Measurements from ENCODE around the gene KANSL1. TPM values are rescaled to one million over a fixed set of nuclear protein-coding genes. Genes with fewer than 3 reads are reported as not detected.
A peak's percentile ranks its signal among the peaks of the same experiment; 100 is the strongest.

KANSL1 gene
- total RNA-seq, 1 donor from 2014 or later: 152 TPM

GRCh38 chr17:46039592-46040186 lies 153.5 kb downstream of the KANSL1 start:
- DNase-seq (no peak), ATAC-seq (ENCODE audit: low read depth) (no peak)
- ChIA-PET CTCF (interaction anchor here (1.2 kb wide), 1 partner anchor 36 kb away, joined by 3 read pairs; no protein-coding TSS in a partner anchor), POLR2A (interaction anchor here (0.5 kb wide), 1 partner anchor 10 kb away, joined by 5 read pairs; no protein-coding TSS in a partner anchor)
- H3K36me3 Mint-ChIP-seq (ENCODE audit: low read depth): peaks cover 86% of the 10 kb centered on the region
- H3K4me3 Mint-ChIP-seq: no peak overlapping the region
- intact Hi-C loops (cut with micrococcal nuclease): no loop called here
- no peaks in the 10 kb centered on the region for H3K27me3 Mint-ChIP-seq
- peaks cover 9% of the 10 kb centered on the region for H3K4me1 Mint-ChIP-seq
- no peaks in the 10 kb centered on the region for H3K9me3 Mint-ChIP-seq
- H3K27ac Mint-ChIP-seq: peak overlapping the region; percentile 14
- TF ChIP-seq, protein P1, sequence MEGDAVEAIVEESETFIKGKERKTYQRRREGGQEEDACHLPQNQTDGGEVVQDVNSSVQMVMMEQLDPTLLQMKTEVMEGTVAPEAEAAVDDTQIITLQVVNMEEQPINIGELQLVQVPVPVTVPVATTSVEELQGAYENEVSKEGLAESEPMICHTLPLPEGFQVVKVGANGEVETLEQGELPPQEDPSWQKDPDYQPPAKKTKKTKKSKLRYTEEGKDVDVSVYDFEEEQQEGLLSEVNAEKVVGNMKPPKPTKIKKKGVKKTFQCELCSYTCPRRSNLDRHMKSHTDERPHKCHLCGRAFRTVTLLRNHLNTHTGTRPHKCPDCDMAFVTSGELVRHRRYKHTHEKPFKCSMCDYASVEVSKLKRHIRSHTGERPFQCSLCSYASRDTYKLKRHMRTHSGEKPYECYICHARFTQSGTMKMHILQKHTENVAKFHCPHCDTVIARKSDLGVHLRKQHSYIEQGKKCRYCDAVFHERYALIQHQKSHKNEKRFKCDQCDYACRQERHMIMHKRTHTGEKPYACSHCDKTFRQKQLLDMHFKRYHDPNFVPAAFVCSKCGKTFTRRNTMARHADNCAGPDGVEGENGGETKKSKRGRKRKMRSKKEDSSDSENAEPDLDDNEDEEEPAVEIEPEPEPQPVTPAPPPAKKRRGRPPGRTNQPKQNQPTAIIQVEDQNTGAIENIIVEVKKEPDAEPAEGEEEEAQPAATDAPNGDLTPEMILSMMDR (IDR thresholded peaks at IDR 0.05): no peak

DNA sequence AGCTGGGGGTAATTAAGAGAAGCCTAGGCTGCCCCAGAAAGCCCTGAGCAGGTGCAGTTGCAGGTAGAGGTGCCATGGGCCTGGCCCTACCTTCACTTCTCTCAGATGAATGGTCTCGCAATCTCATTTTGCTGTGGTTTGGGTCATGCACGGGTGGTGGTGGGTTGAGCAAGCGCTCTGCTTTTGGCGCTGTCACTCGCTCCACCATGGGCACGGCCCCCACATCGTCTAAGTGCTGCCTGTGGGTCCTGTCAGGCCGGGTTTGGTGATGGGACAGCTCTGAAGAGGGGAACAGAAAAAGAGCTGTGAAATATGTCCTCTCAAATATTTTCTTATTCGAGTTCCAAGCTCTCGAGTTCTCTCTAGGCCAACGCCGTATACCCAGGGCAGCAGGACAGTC lies 154.3 kb downstream of the KANSL1 start:
- TF ChIP-seq, protein P1 (IDR thresholded peaks at IDR 0.05): no peak
- ATAC-seq (ENCODE audit: low read depth) (no peak), DNase-seq (no peak)
- H3K27ac Mint-ChIP-seq: no peak overlapping the region
- H3K9me3 Mint-ChIP-seq: no peaks in the 10 kb centered on the region
- POLR2A ChIA-PET: no interaction called here
- H3K4me1 Mint-ChIP-seq: peaks cover 7% of the 10 kb centered on the region
- no peaks in the 10 kb centered on the region for H3K27me3 Mint-ChIP-seq
- intact Hi-C loops (cut with micrococcal nuclease): no loop called here
- peaks cover 87% of the 10 kb centered on the region for H3K36me3 Mint-ChIP-seq (ENCODE audit: low read depth)
- CTCF ChIA-PET: interaction anchor here (1.4 to 1.5 kb wide), 2 partner anchors 35 to 174 kb away, joined by 5 read pairs; no protein-coding TSS in a partner anchor
- H3K4me3 Mint-ChIP-seq: no peak overlapping the region

GRCh38 chr17:46038414-46038813 lies 154.8 kb downstream of the KANSL1 start:
- POLR2A ChIA-PET: interaction anchor here (0.6 kb wide), 1 partner anchor 18 kb away, joined by 5 read pairs; no protein-coding TSS in a partner anchor
- H3K36me3 Mint-ChIP-seq (ENCODE audit: low read depth): peaks cover 86% of the 10 kb centered on the region
- intact Hi-C loops (cut with micrococcal nuclease): no loop called here
- no peaks in the 10 kb centered on the region for H3K9me3 Mint-ChIP-seq
- peaks cover 7% of the 10 kb centered on the region for H3K4me1 Mint-ChIP-seq
- TF ChIP-seq, protein P1 (IDR thresholded peaks at IDR 0.05): no peak
- H3K27me3 Mint-ChIP-seq: no peaks in the 10 kb centered on the region
- ATAC-seq (ENCODE audit: low read depth) (no peak), DNase-seq (no peak)
- CTCF ChIA-PET: interaction anchor here (1.1 to 1.5 kb wide), 3 partner anchors 11 to 174 kb away, joined by 3 to 5 read pairs (median 5); no protein-coding TSS in a partner anchor
- H3K27ac Mint-ChIP-seq: no peak overlapping the region
- H3K4me3 Mint-ChIP-seq: no peak overlapping the region

GRCh38 chr17:46037722-46038255 lies 155.4 kb downstream of the KANSL1 start:
- TF ChIP-seq, protein P1 (IDR thresholded peaks at IDR 0.05): no peak
- POLR2A ChIA-PET: interaction anchor here (0.6 kb wide), 1 partner anchor 17 kb away, joined by 5 read pairs; no protein-coding TSS in a partner anchor
- CTCF ChIA-PET: interaction anchor here (1.1 to 2.2 kb wide), 4 partner anchors 10 to 175 kb away, joined by 3 to 6 read pairs (median 5); no protein-coding TSS in a partner anchor
- Mint-ChIP-seq H3K4me3 (no peak overlapping the region), H3K27ac (no peak overlapping the region), H3K27me3 (no peaks in the 10 kb centered on the region), H3K9me3 (no peaks in the 10 kb centered on the region), H3K36me3 (ENCODE audit: low read depth) (peaks cover 86% of the 10 kb centered on the region), H3K4me1 (peaks cover 7% of the 10 kb centered on the region)
- intact Hi-C loops (cut with micrococcal nuclease): no loop called here
- no peak for ATAC-seq (ENCODE audit: low read depth)
- no peak for DNase-seq

- POLR2A ChIA-PET: interaction anchor here (0.6 kb wide), 1 partner anchor 455 kb away, joined by 3 read pairs; no protein-coding TSS in a partner anchor
- no peak overlapping the region for H3K27ac Mint-ChIP-seq
- peaks cover 93% of the 10 kb centered on the region for H3K36me3 Mint-ChIP-seq (ENCODE audit: low read depth)
- no peak overlapping the region for H3K4me3 Mint-ChIP-seq
- no peak for DNase-seq
- H3K27me3 Mint-ChIP-seq: no peaks in the 10 kb centered on the region
- intact Hi-C loops (cut with micrococcal nuclease): no loop called here
- CTCF ChIA-PET: interaction anchor here (2.2 kb wide), 1 partner anchor 176 kb away, joined by 6 read pairs; no protein-coding TSS in a partner anchor
- ATAC-seq (ENCODE audit: low read depth): no peak
- H3K4me1 Mint-ChIP-seq: peaks cover 7% of the 10 kb centered on the region
- H3K9me3 Mint-ChIP-seq: no peaks in the 10 kb centered on the region
- TF ChIP-seq, protein P1 (IDR thresholded peaks at IDR 0.05): no peak
Measured at GRCh38 chr17:46036491-46036890, 156.7 kb downstream of the KANSL1 start.

Data from activated B cell treated with CpG ODN at 0.5 μM for 24 hours (primary cell).